ENCODE data around the gene ROPN1. TPM values are rescaled to one million over a fixed set of nuclear protein-coding genes. Genes with fewer than 3 reads are reported as not detected.
"Not testable (repeated sequence)": the region's sequence is repeated elsewhere in the genome, so short reads cannot be mapped to it uniquely, and the experiment has no call there.

ROPN1 gene
- total RNA-seq, 1 donor from 2014 or later: not detected

DNA sequence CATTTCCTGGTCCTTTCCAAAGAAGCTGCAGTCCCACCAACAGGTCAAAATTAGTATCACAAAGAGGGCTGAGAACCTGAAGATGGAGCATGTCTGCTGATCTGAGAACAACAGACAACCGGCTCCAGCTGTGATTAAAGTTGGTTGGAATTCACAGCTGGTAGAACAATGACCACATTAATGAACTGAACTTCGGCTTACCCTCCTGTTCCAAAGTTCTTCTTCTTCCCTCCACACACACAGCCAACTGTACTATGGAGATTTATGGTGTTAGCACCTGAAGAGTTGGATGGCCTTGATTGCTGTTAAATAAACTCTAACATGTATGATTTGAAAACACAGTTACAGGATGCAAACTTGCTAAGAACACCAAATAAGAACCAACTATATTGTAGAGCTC is 27.4 kb upstream of the ROPN1 start:
- intact Hi-C loops (cut with DNase I): no loop called here
- Histone ChIP-seq H3K9me3 (no peaks in the 10 kb centered on the region), H3K27me3 (no peaks in the 10 kb centered on the region), H3K4me1 (peaks cover 0 to 26% of the 10 kb centered on the region in 2 donors), H3K27ac (peak overlapping the region in 1 of 2 donors; percentile 27), H3K36me3 (no peaks in the 10 kb centered on the region), H3K4me3 (no peak overlapping the region)
- no peak for DNase-seq (ENCODE audit: low spot score in 2 of 2)
- TF ChIP-seq, protein P1, sequence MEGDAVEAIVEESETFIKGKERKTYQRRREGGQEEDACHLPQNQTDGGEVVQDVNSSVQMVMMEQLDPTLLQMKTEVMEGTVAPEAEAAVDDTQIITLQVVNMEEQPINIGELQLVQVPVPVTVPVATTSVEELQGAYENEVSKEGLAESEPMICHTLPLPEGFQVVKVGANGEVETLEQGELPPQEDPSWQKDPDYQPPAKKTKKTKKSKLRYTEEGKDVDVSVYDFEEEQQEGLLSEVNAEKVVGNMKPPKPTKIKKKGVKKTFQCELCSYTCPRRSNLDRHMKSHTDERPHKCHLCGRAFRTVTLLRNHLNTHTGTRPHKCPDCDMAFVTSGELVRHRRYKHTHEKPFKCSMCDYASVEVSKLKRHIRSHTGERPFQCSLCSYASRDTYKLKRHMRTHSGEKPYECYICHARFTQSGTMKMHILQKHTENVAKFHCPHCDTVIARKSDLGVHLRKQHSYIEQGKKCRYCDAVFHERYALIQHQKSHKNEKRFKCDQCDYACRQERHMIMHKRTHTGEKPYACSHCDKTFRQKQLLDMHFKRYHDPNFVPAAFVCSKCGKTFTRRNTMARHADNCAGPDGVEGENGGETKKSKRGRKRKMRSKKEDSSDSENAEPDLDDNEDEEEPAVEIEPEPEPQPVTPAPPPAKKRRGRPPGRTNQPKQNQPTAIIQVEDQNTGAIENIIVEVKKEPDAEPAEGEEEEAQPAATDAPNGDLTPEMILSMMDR (IDR thresholded peaks at IDR 0.05): no peak

DNA sequence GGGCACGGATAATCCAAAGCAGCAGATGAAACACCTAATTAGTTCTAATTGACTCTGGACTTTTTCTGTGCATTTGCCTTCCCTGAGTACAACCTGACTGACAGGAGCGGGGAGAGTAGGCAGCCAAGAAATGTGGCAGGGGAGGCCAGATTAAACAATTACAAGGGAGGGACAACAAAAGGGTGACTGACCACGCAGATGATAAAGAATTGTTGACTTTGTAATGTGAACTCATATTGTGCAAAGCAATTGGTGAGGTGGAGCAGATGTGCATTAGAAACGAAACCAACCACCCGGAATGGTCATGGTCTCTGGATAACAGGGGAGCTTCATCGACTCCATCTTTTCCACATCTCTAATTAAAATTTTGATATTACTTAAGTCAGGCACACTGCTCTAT is 25.6 kb upstream of the ROPN1 start:
- H3K4me3 ChIP-seq; H3K36me3 ChIP-seq; DNase-seq (ENCODE audit: low spot score in 2 of 2); H3K27me3 ChIP-seq; H3K9me3 ChIP-seq; intact Hi-C loops (cut with DNase I): not testable (repeated sequence)
- H3K27ac ChIP-seq: peak overlapping the region; percentile 68 to 86
- peaks cover 0 to 37% of the 10 kb centered on the region in 2 donors for H3K4me1 ChIP-seq

DNA sequence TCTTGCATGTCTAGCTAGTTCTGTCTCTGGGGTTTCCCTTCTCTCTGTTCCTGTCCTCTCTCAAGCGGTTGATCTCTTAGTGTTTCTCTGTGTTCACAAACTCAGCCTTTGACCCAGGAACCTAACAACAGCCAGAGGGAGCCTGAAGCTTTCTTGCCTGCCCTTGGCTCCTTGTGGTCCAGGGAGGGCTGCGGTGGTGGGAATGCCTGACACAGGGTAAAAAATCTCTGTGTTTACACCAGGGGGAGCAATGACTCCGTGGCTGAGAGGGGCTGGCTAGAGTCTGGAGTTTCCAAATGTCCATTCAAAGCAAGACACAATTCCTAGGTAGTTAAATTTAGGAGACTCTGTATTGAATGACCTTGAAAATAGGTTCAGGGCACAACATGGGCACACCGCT is 24.6 kb upstream of the ROPN1 start:
- not testable (repeated sequence) for H3K36me3 ChIP-seq, H3K27me3 ChIP-seq, H3K4me3 ChIP-seq, H3K9me3 ChIP-seq
- TF ChIP-seq, protein P1 (IDR thresholded peaks at IDR 0.05): peak; percentile 57 to 66 (median 65)
- Histone ChIP-seq H3K4me1 (peaks cover 0 to 37% of the 10 kb centered on the region in 2 donors), H3K27ac (peak overlapping the region; percentile 83 to 86)
- intact Hi-C loops (cut with DNase I): loop anchor here (1.0 kb wide), 3 partner anchors 63 to 452 kb away; no protein-coding TSS in a partner anchor
- DNase-seq (ENCODE audit: low spot score in 2 of 2): peak in 1 of 2 donors; percentile 78

DNA sequence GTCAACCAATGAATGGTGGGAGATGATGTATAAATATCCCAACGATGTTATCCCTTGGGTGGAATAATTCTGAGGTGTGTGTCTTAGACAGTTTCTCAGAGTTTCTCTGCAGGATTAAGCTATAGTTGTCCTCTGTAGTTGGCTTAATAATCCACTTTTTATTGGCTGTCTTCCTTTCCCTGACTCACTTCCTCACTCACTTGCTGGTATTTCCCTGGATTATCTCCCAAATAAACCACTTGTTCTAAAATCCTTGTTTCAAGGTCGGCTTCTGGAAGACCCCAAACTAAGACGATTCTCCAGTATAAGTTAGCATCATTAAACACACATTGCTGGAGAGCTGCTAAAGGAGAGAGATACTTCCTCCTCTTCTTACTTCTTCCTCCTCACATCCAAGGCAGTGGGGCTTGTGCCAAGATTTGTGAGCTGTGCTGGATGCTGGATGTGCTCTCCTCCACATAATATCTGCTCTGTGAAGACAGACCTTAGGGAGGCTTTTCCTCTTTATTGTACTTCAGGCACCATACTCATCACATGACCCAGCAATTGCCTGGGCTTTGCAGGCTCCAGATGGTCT is 22.5 kb upstream of the ROPN1 start:
- no peak overlapping the region for H3K4me3 ChIP-seq
- TF ChIP-seq, protein P1 (IDR thresholded peaks at IDR 0.05): no peak
- peak in 1 of 2 donors; percentile 74 for DNase-seq (ENCODE audit: low spot score in 2 of 2)
- peak overlapping the region; percentile 83 to 86 for H3K27ac ChIP-seq
- H3K4me1 ChIP-seq: peaks cover 0 to 37% of the 10 kb centered on the region in 2 donors
- intact Hi-C loops (cut with DNase I): no loop called here
- H3K9me3 ChIP-seq: no peaks in the 10 kb centered on the region
- H3K36me3 ChIP-seq: no peaks in the 10 kb centered on the region
- no peaks in the 10 kb centered on the region for H3K27me3 ChIP-seq

DNA sequence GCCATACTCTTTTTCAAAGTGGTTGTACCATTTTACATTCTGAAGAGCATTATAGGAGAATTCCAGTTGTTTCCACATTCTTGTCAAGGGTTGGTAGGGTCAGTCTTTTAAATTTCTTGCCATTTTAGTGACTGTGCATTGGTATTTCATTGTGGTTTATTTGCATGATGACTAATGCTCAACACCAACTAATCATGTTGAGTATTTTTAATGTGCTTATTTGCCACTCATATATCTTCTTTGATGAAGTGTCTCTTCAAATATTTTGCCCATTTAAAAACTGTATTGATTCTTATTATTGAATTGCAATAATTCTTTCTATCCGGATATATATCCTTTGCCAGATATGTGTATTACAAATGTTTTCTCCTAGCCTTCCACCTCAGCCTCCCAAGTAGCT is 16.4 kb upstream of the ROPN1 start:
- peaks cover 0 to 11% of the 10 kb centered on the region in 2 donors for H3K4me1 ChIP-seq
- H3K9me3 ChIP-seq; H3K4me3 ChIP-seq; H3K36me3 ChIP-seq; intact Hi-C loops (cut with DNase I); H3K27me3 ChIP-seq; H3K27ac ChIP-seq; DNase-seq (ENCODE audit: low spot score in 2 of 2): not testable (repeated sequence)

DNA sequence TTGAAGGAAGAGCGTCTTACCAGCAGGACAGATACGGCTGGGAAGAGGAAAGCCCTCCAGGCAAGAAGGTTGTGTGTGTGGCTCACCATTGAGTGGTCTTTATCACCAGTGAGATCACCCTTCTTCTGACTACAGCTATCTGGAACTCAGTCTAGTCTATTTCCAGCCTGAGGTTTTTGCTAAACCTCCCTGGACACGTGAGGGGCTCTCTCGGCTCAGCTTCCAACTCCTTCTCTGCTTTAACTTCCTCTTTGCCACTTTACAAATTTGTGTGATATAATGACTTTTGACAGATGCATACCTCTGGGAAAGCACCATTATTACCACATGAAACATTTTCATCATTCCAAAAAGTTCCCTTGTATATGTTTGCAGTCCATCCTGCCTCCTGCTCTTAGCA is 15.3 kb upstream of the ROPN1 start:
- no peak for DNase-seq (ENCODE audit: low spot score in 2 of 2)
- Histone ChIP-seq H3K36me3 (no peaks in the 10 kb centered on the region), H3K9me3 (no peaks in the 10 kb centered on the region), H3K4me1 (peaks cover 0 to 14% of the 10 kb centered on the region in 2 donors), H3K27ac (no peak overlapping the region), H3K4me3 (no peak overlapping the region), H3K27me3 (no peaks in the 10 kb centered on the region)
- TF ChIP-seq, protein P1 (IDR thresholded peaks at IDR 0.05): no peak
- intact Hi-C loops (cut with DNase I): no loop called here

DNA sequence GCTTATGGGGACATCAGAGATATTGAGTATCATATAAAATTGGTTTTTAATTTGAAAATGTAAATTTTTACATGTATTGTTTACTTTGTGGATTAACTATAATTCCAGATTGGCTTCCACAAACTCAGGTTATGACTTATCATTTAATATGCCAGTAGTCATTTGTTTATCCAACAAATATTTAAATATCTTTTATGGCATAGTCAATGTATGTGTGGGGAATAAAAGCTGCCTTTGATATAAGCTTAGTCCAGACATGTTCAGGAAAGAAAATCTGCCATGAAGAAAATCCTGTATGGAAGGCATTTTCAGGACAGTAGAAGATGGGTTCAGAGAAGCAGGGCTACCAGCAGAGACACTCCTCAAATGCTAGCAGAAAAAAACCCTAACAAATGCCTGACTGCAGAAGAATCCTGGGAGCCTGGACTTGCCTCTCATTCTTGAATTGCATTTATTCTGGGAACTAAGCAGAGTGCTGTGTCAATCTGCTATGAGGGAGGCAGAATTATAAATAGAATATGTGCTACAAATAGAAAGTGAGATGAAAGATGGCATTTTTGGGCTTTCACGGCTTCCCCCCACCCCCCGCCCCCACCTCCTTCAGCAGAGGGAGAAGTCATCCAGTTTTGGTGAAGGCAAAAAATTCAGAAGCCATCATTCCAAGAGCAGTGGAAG is 10.6 kb upstream of the ROPN1 start:
- Histone ChIP-seq H3K4me1 (peaks cover 0 to 34% of the 10 kb centered on the region in 2 donors), H3K27ac (peak overlapping the region; percentile 40 to 60)
- H3K4me3 ChIP-seq; H3K36me3 ChIP-seq; H3K9me3 ChIP-seq; H3K27me3 ChIP-seq; DNase-seq (ENCODE audit: low spot score in 2 of 2); intact Hi-C loops (cut with DNase I): not testable (repeated sequence)

DNA sequence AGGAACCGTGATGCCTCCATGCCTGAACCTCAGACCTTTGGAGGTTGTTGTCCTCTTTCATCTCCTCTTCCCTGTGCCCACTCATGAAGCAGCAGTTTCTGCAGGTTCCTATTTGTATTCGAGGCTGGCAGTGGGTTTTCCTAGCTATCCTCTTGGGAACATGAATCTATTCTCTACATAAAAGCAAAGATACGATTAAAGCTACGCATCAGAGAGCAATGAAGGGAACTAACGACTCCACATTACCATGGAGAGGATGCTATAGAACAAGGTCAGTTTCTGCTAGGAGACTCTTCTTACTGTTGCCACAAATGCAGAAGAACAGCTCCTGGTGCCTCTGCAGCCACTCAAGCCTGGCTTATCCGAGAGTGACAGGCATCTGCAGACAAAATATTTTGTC is 9.4 kb upstream of the ROPN1 start:
- peaks cover 0 to 33% of the 10 kb centered on the region in 2 donors for H3K4me1 ChIP-seq
- H3K9me3 ChIP-seq; H3K27ac ChIP-seq; H3K4me3 ChIP-seq; DNase-seq (ENCODE audit: low spot score in 2 of 2); H3K27me3 ChIP-seq; H3K36me3 ChIP-seq; intact Hi-C loops (cut with DNase I): not testable (repeated sequence)
